ENCODE results near the gene LAMA3.

The LAMA3 gene

GRCh38 chr18:23816740-23817139 is 127.5 kb downstream of the LAMA3 start:
- FAIRE-seq, result no peak
- no peak for DNase-seq (ENCODE audit: insufficient read length, low spot score)
- TF ChIP-seq SPI1 (IDR thresholded peaks at IDR 0.05; ENCODE audit: low read depth, low read length) (peak; percentile 52), TAF1 (IDR thresholded peaks at IDR 0.05; ENCODE audit: low read depth, low read length) (no peak)

GRCh38 chr18:23819001-23819400 is 129.7 kb downstream of the LAMA3 start:
- no peak for DNase-seq (ENCODE audit: insufficient read length, low spot score)
- no peak for FAIRE-seq
- TF ChIP-seq PAX5 (IDR thresholded peaks at IDR 0.05; ENCODE audit: insufficient read depth, low read length, severe bottlenecking) (no peak), POLR2AphosphoS5 (IDR thresholded peaks at IDR 0.05; ENCODE audit: low read depth, low read length) (no peak), TAF1 (IDR thresholded peaks at IDR 0.05; ENCODE audit: low read depth, low read length) (no peak), POLR2A (IDR thresholded peaks at IDR 0.05; ENCODE audit: low read depth, low read length) (no peak), POU2F2 (IDR thresholded peaks at IDR 0.05; ENCODE audit: low read depth, low read length) (no peak), SPI1 (IDR thresholded peaks at IDR 0.05; ENCODE audit: low read depth, low read length) (no peak)

DNA sequence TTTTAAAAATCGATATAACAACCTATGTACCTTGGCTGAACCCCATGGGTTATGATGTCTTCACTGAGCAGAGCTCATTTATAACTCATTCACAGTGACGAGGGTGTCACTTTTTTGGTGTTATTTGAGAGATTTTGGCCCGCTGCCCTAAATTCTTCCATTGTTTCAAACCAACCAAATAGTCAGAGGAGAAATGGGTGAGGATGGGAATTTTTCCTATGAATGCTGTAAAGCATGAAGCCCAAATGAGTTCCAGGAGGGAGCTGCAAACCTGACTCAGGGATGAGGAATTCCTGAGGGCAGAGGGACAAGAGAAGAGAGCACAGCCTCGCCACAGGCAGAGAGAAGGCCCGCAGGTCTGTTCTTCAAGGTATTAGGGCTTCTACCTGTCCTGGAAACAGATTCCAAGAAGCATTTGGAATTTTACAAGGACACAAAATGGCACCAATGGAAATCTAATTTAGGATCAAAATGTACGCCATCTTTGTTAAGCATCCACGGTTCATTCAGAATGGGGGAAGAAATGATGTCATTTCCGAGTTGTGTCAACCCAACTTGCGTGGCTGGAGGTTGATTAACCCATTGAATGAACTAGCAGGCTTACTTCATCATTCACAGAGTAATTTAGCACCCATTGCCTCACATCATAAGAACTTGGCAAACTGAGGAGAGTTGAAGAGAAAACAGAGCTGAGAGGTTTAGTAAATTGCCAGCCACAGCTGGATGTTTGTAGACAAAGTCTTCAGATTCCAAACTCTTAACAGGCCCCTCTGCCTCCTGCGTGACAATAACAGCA is 133.5 kb downstream of the LAMA3 start:
- no peak for DNase-seq (ENCODE audit: insufficient read length, low spot score)
- no peak for FAIRE-seq
- no peak for TF ChIP-seq POLR2AphosphoS5 (IDR thresholded peaks at IDR 0.05; ENCODE audit: low read depth, low read length)
- no peak for TF ChIP-seq POLR2A (IDR thresholded peaks at IDR 0.05; ENCODE audit: low read depth, low read length)
- no peak for TF ChIP-seq TAF1 (IDR thresholded peaks at IDR 0.05; ENCODE audit: low read depth, low read length)
- no peak for TF ChIP-seq SPI1 (IDR thresholded peaks at IDR 0.05; ENCODE audit: low read depth, low read length)
- no peak for TF ChIP-seq POU2F2 (IDR thresholded peaks at IDR 0.05; ENCODE audit: low read depth, low read length)
- TF ChIP-seq PAX5 (IDR thresholded peaks at IDR 0.05; ENCODE audit: insufficient read depth, low read length, severe bottlenecking), result no peak

- FAIRE-seq (no peak), DNase-seq (ENCODE audit: insufficient read length, low spot score) (no peak)
- no peak for TF ChIP-seq PAX5 (IDR thresholded peaks at IDR 0.05; ENCODE audit: insufficient read depth, low read length, severe bottlenecking)
- no peak for TF ChIP-seq SPI1 (IDR thresholded peaks at IDR 0.05; ENCODE audit: low read depth, low read length)
- no peak for TF ChIP-seq TAF1 (IDR thresholded peaks at IDR 0.05; ENCODE audit: low read depth, low read length)
- no peak for TF ChIP-seq POLR2A (IDR thresholded peaks at IDR 0.05; ENCODE audit: low read depth, low read length)
- no peak for TF ChIP-seq POLR2AphosphoS5 (IDR thresholded peaks at IDR 0.05; ENCODE audit: low read depth, low read length)
- no peak for TF ChIP-seq POU2F2 (IDR thresholded peaks at IDR 0.05; ENCODE audit: low read depth, low read length)
Measured at GRCh38 chr18:23824240-23824639, 135.0 kb downstream of the LAMA3 start.

DNA sequence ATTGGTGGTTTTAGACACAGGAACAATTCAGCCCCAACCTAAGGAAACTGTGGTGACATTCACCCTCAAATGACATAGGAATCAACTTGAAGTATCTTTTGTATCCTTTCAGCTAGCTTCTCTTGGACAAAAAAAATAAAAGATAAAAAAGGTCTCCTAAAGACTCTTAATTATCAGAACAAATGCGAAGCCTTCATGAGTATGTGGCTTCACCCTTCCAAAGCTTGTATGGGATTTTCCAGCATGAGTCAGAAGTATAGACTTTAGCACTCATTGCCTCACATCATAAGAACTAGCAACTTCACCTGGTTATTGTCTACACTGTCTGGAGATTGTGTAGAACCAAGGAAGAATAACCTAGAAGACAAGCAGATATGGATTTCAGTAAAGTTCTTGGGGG is 135.4 kb downstream of the LAMA3 start:
- DNase-seq (ENCODE audit: insufficient read length, low spot score), result no peak
- TF ChIP-seq POU2F2 (IDR thresholded peaks at IDR 0.05; ENCODE audit: low read depth, low read length) (no peak), PAX5 (IDR thresholded peaks at IDR 0.05; ENCODE audit: insufficient read depth, low read length, severe bottlenecking) (no peak), TAF1 (IDR thresholded peaks at IDR 0.05; ENCODE audit: low read depth, low read length) (no peak), POLR2A (IDR thresholded peaks at IDR 0.05; ENCODE audit: low read depth, low read length) (no peak), POLR2AphosphoS5 (IDR thresholded peaks at IDR 0.05; ENCODE audit: low read depth, low read length) (no peak), SPI1 (IDR thresholded peaks at IDR 0.05; ENCODE audit: low read depth, low read length) (no peak)
- FAIRE-seq, result no peak

- no peak for DNase-seq (ENCODE audit: insufficient read length, low spot score)
- FAIRE-seq, result no peak
- TF ChIP-seq POU2F2 (IDR thresholded peaks at IDR 0.05; ENCODE audit: low read depth, low read length) (no peak), TAF1 (IDR thresholded peaks at IDR 0.05; ENCODE audit: low read depth, low read length) (no peak), POLR2AphosphoS5 (IDR thresholded peaks at IDR 0.05; ENCODE audit: low read depth, low read length) (no peak), PAX5 (IDR thresholded peaks at IDR 0.05; ENCODE audit: insufficient read depth, low read length, severe bottlenecking) (no peak), SPI1 (IDR thresholded peaks at IDR 0.05; ENCODE audit: low read depth, low read length) (no peak)
Measured at GRCh38 chr18:23825496-23825895, 136.2 kb downstream of the LAMA3 start.

GRCh38 chr18:23825978-23826405 is 136.7 kb downstream of the LAMA3 start:
- FAIRE-seq (no peak), DNase-seq (ENCODE audit: insufficient read length, low spot score) (no peak)
- TF ChIP-seq POU2F2 (IDR thresholded peaks at IDR 0.05; ENCODE audit: low read depth, low read length) (no peak), SPI1 (IDR thresholded peaks at IDR 0.05; ENCODE audit: low read depth, low read length) (no peak), POLR2A (IDR thresholded peaks at IDR 0.05; ENCODE audit: low read depth, low read length) (no peak), TAF1 (IDR thresholded peaks at IDR 0.05; ENCODE audit: low read depth, low read length) (no peak), PAX5 (IDR thresholded peaks at IDR 0.05; ENCODE audit: insufficient read depth, low read length, severe bottlenecking) (no peak), POLR2AphosphoS5 (IDR thresholded peaks at IDR 0.05; ENCODE audit: low read depth, low read length) (no peak)

GRCh38 chr18:23826850-23827620 is 137.8 kb downstream of the LAMA3 start:
- no peak for TF ChIP-seq POLR2AphosphoS5 (IDR thresholded peaks at IDR 0.05; ENCODE audit: low read depth, low read length)
- no peak for TF ChIP-seq POU2F2 (IDR thresholded peaks at IDR 0.05; ENCODE audit: low read depth, low read length)
- TF ChIP-seq PAX5 (IDR thresholded peaks at IDR 0.05; ENCODE audit: insufficient read depth, low read length, severe bottlenecking), result no peak
- no peak for TF ChIP-seq TAF1 (IDR thresholded peaks at IDR 0.05; ENCODE audit: low read depth, low read length)
- no peak for TF ChIP-seq POLR2A (IDR thresholded peaks at IDR 0.05; ENCODE audit: low read depth, low read length)
- TF ChIP-seq SPI1 (IDR thresholded peaks at IDR 0.05; ENCODE audit: low read depth, low read length), result no peak
- FAIRE-seq (peak; percentile 20), DNase-seq (ENCODE audit: insufficient read length, low spot score) (no peak)

DNA sequence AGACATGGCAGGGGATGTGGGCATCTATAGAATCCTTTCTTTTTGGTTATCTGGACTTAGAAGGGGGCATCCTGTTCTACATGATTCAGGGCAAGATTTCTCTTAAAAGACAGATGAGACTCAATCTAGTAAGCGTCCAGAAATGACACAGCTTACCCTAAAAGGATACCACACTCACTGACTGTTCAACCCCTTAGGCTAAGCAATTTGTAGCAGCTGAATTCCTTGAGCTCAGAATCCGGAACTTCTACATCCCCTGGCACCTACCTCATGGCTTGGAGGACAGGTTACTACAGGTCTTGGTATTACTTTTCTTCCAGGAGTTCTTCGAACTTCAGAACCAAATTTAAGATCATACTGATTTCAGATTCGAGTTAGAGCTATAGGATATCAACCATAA is 138.4 kb downstream of the LAMA3 start:
- TF ChIP-seq SPI1 (IDR thresholded peaks at IDR 0.05; ENCODE audit: low read depth, low read length), result no peak
- no peak for TF ChIP-seq PAX5 (IDR thresholded peaks at IDR 0.05; ENCODE audit: insufficient read depth, low read length, severe bottlenecking)
- no peak for TF ChIP-seq TAF1 (IDR thresholded peaks at IDR 0.05; ENCODE audit: low read depth, low read length)
- DNase-seq (ENCODE audit: insufficient read length, low spot score) (no peak), FAIRE-seq (no peak)

All from GM12891 (cell line).